ENCODE data around the gene KCNAB1. TPM values are rescaled to one million over a fixed set of nuclear protein-coding genes. Genes with fewer than 3 reads are reported as not detected.

The KCNAB1 gene
- total RNA-seq, 1 donor from 2014 or later, result 3.2 TPM

- DNase-seq (no peak), ATAC-seq (peak; percentile 72)
- intact Hi-C loops (cut with DNase I), result no loop called here
- no peak for TF ChIP-seq CTCF (IDR thresholded peaks at IDR 0.05)
- Histone ChIP-seq H3K27ac (no peak overlapping the region), H3K36me3 (no peaks in the 10 kb centered on the region), H3K4me1 (peaks cover 12% of the 10 kb centered on the region), H3K9me3 (no peaks in the 10 kb centered on the region), H3K27me3 (no peaks in the 10 kb centered on the region), H3K4me3 (no peak overlapping the region)
These were observed 182.8 kb downstream of the KCNAB1 start for GRCh38 chr3:156303001-156303707.

- Histone ChIP-seq H3K36me3 (no peaks in the 10 kb centered on the region), H3K27ac (no peak overlapping the region), H3K27me3 (no peaks in the 10 kb centered on the region), H3K9me3 (no peaks in the 10 kb centered on the region), H3K4me1 (peaks cover 12% of the 10 kb centered on the region), H3K4me3 (no peak overlapping the region)
- DNase-seq (no peak), ATAC-seq (no peak)
- TF ChIP-seq CTCF (IDR thresholded peaks at IDR 0.05), result no peak
- intact Hi-C loops (cut with DNase I), result no loop called here
These were observed 184.0 kb downstream of the KCNAB1 start for GRCh38 chr3:156304406-156304805.

GRCh38 chr3:156305672-156306071 lies 185.3 kb downstream of the KCNAB1 start:
- Histone ChIP-seq H3K9me3 (no peaks in the 10 kb centered on the region), H3K36me3 (no peaks in the 10 kb centered on the region), H3K27me3 (no peaks in the 10 kb centered on the region), H3K4me1 (peaks cover 9% of the 10 kb centered on the region), H3K4me3 (no peak overlapping the region), H3K27ac (no peak overlapping the region)
- ATAC-seq (no peak), DNase-seq (no peak)
- intact Hi-C loops (cut with DNase I), result no loop called here
- no peak for TF ChIP-seq CTCF (IDR thresholded peaks at IDR 0.05)

- Histone ChIP-seq H3K36me3 (no peaks in the 10 kb centered on the region), H3K27me3 (no peaks in the 10 kb centered on the region), H3K4me3 (no peak overlapping the region), H3K9me3 (no peaks in the 10 kb centered on the region), H3K27ac (no peak overlapping the region), H3K4me1 (peaks cover 9% of the 10 kb centered on the region)
- DNase-seq (no peak), ATAC-seq (no peak)
- intact Hi-C loops (cut with DNase I), result no loop called here
- no peak for TF ChIP-seq CTCF (IDR thresholded peaks at IDR 0.05)
These were observed 187.3 kb downstream of the KCNAB1 start for GRCh38 chr3:156307704-156308103.

GRCh38 chr3:156311431-156311830 lies 191.1 kb downstream of the KCNAB1 start:
- H3K27ac ChIP-seq, result no peak overlapping the region
- ATAC-seq (no peak), DNase-seq (no peak)
- H3K4me1 ChIP-seq, result no peaks in the 10 kb centered on the region
- intact Hi-C loops (cut with DNase I), result no loop called here
- no peaks in the 10 kb centered on the region for H3K9me3 ChIP-seq
- H3K27me3 ChIP-seq, result no peaks in the 10 kb centered on the region
- no peaks in the 10 kb centered on the region for H3K36me3 ChIP-seq
- H3K4me3 ChIP-seq, result no peak overlapping the region
- TF ChIP-seq CTCF (IDR thresholded peaks at IDR 0.05), result no peak

GRCh38 chr3:156311930-156312329 lies 191.6 kb downstream of the KCNAB1 start:
- no peak overlapping the region for H3K27ac ChIP-seq
- no peaks in the 10 kb centered on the region for H3K4me1 ChIP-seq
- no peak for DNase-seq
- H3K4me3 ChIP-seq, result no peak overlapping the region
- no peaks in the 10 kb centered on the region for H3K9me3 ChIP-seq
- no peak for TF ChIP-seq CTCF (IDR thresholded peaks at IDR 0.05)
- intact Hi-C loops (cut with DNase I), result no loop called here
- no peaks in the 10 kb centered on the region for H3K36me3 ChIP-seq
- no peaks in the 10 kb centered on the region for H3K27me3 ChIP-seq
- no peak for ATAC-seq
